Stimulated activated CD8-positive, alpha-beta memory T cell treated with anti-CD3 and anti-CD28 coated beads, Interleukin-15, amount 100 ng/mL, for 24 hours (primary cell): ENCODE measurements around the gene HEPACAM2.

ENCODE experiments used
- DNase-seq: peaks from one replicate; pipeline ENCODE4 v3.0.0-alpha.2; 2020; ENCODE audit warnings: low read depth

Gene HEPACAM2

DNA sequence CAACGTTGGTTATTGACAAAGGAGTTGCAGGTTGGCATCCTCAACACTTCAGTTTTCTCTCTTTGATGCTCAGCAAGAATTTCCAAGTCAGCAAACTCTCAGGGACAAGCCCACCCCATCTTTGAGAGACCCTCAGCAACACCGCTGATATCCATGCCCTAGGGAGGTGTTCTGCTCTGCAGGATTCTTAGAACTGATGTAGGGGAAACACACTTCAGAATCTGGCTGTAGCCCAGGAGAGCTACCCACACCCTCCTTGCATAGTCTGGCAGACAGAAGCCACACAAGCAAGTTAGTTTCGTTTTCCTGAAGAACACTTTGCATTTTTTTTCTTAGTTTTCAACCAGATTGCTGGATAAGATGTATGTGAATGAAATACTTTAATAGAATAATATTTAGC is 78.9 kb downstream of the HEPACAM2 start:
- DNase-seq = no peak

- no peak for DNase-seq
These were observed 79.7 kb downstream of the HEPACAM2 start for GRCh38 chr7:93146472-93147141.

GRCh38 chr7:93146036-93146435 is 80.2 kb downstream of the HEPACAM2 start:
- no peak for DNase-seq

- no peak for DNase-seq
These were observed 80.9 kb downstream of the HEPACAM2 start for GRCh38 chr7:93145354-93145753.

GRCh38 chr7:93142127-93142526 is 84.1 kb downstream of the HEPACAM2 start:
- no peak for DNase-seq

DNA sequence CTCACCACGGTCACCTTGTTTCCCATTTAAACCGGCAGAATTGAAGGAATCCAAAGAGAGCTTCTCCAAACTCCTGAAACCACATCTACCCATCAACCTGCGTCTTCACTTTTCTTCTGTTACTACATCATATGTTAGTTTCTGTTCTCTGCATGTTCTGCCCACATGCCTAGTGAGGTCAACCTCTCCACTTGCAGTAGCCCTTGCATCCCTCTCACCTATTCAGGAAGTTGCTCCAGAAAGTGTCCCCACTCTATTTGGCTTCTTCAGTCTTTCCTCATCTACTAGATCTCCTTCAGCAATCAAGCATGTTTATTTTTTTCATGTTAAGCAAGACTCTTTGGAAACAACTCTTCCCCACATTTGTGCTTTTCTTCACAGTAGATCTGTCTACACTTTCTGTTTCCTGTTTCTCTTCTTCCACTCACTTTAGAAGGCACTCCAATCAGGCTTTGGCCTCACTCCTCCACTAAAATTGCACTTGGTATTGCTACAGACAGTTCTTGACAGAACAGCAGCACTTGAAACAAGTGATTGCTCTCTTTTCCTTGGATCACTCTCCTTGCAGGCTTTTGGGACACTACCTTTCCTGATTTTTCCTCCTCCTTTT is 85.6 kb downstream of the HEPACAM2 start:
- DNase-seq = no peak

DNA sequence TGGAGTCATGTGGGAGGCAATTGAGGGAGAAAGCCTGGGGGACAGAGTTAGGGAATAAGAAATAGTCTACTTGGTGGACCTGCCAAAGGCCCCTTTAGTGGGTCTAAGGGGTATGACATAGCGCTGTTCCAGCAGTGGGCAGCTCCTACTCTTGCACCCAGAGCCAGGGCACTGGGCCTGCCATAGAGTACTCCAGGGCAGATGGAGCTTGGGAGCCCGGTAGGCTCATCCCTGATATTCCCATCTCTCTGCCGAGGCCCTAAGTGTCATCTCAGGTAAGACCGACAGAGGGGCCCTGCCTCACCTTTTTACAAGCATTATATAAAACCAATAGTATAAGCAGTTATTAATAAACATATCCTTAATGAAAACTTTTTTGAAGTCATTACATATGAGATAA is 87.7 kb downstream of the HEPACAM2 start:
- no peak for DNase-seq
